ENCODE measurements around the gene POLD2.

POLD2 gene

GRCh38 chr7:44080118-44080517 is 43.2 kb downstream of the POLD2 start:
- DNase-seq, result no peak

GRCh38 chr7:44079331-44080021 is 43.9 kb downstream of the POLD2 start:
- no peak for DNase-seq

- no peak for DNase-seq
Observed at GRCh38 chr7:44078521-44078920, 44.8 kb downstream of the POLD2 start.

GRCh38 chr7:44077681-44078091 is 45.7 kb downstream of the POLD2 start:
- no peak for DNase-seq

GRCh38 chr7:44077061-44077460 is 46.3 kb downstream of the POLD2 start:
- DNase-seq, result no peak

- DNase-seq, result no peak
Observed at GRCh38 chr7:44076101-44076895, 47.0 kb downstream of the POLD2 start.

- no peak for DNase-seq
Observed at GRCh38 chr7:44075296-44076075, 47.9 kb downstream of the POLD2 start.

GRCh38 chr7:44074349-44074695 is 49.0 kb downstream of the POLD2 start:
- DNase-seq, result no peak

- DNase-seq, result peak; percentile 44
Observed at GRCh38 chr7:44073664-44074348, 49.5 kb downstream of the POLD2 start.

GRCh38 chr7:44072364-44073231 is 50.8 kb downstream of the POLD2 start:
- peak; percentile 64 for DNase-seq

GRCh38 chr7:44071726-44072363 is 51.5 kb downstream of the POLD2 start:
- no peak for DNase-seq

- no peak for DNase-seq
Observed at GRCh38 chr7:44068054-44068453, 55.3 kb downstream of the POLD2 start.

- peak; percentile 18 for DNase-seq
Observed at GRCh38 chr7:44067064-44067951, 56.0 kb downstream of the POLD2 start.

- DNase-seq, result peak; percentile 31
Observed at GRCh38 chr7:44066494-44067063, 56.8 kb downstream of the POLD2 start.

- DNase-seq, result no peak
Observed at GRCh38 chr7:44066111-44066460, 57.3 kb downstream of the POLD2 start.

GRCh38 chr7:44065431-44066110 is 57.8 kb downstream of the POLD2 start, which contains the start of gene PGAM2:
PGAM2 (minus strand) TSS chr7:44065567; CDS start chr7:44065529, 38 bp downstream.
- DNase-seq, result peak; percentile 81

GRCh38 chr7:44064791-44065430 is 58.4 kb downstream of the POLD2 start:
- no peak for DNase-seq
